ENCODE results near the gene NF2. TPM values are rescaled to one million over a fixed set of nuclear protein-coding genes. Genes with fewer than 3 reads are reported as not detected.

NF2 gene
- polyA plus RNA-seq, 2 of the 4 experiments (the other 2 are of a cell fraction): 14.4 to 23.7 TPM

- Histone ChIP-seq H3K4me1 (peaks cover 34% of the 10 kb centered on the region), H3K4me2 (no peak overlapping the region), H3K9me3 (no peaks in the 10 kb centered on the region), H3K4me3 (no peak overlapping the region), H3K27ac (no peak overlapping the region)
- ATAC-seq (no peak), DNase-seq (ENCODE audit: low read depth in 1 of 2, low spot score in 1 of 2) (no peak), FAIRE-seq (no peak)
- ChIA-PET POLR2A (no interaction called here), CTCF (interaction anchor here (0.9 to 2.0 kb wide), 4 partner anchors 16 to 625 kb away, joined by 3 to 5 read pairs (median 4); no protein-coding TSS in a partner anchor)
- TF ChIP-seq FOSL2 (IDR thresholded peaks at IDR 0.05) (no peak), FOSL2 (CRISPR knock-in tag; IDR thresholded peaks at IDR 0.05) (no peak), RFX5 (IDR thresholded peaks at IDR 0.05) (no peak), HOXB13 (CRISPR knock-in tag; IDR thresholded peaks at IDR 0.05; ENCODE audit: low read depth) (no peak), RARB (CRISPR knock-in tag; IDR thresholded peaks at IDR 0.05) (no peak), ELK1 (IDR thresholded peaks at IDR 0.05; ENCODE audit: low read depth, low read length) (no peak), KDM5A (IDR thresholded peaks at IDR 0.05) (no peak), MYC (IDR thresholded peaks at IDR 0.05; ENCODE audit: borderline replicate concordance, low read length) (no peak), ZFP36 (IDR thresholded peaks at IDR 0.05; ENCODE audit: borderline replicate concordance, partially characterized antibody) (no peak), MAFK (IDR thresholded peaks at IDR 0.05; ENCODE audit: partially characterized antibody) (no peak), HES2 (IDR thresholded peaks at IDR 0.05) (no peak), HDAC2 (IDR thresholded peaks at IDR 0.05) (no peak)
- 93% methylated on average over 6 of the region's 6 CpGs for WGBS (ENCODE audit: missing lambda C conversion rate)
Observed at GRCh38 chr22:29630987-29631386, 27.6 kb downstream of the NF2 start.

GRCh38 chr22:29631725-29632124, 28.3 kb downstream of the NF2 start:
- Histone ChIP-seq H3K4me2 (no peak overlapping the region), H3K4me1 (peaks cover 26% of the 10 kb centered on the region; the same call in 2 of the 3 replicates), H3K27ac (no peak overlapping the region), H3K4me3 (no peak overlapping the region), H3K9me3 (no peaks in the 10 kb centered on the region)
- WGBS (ENCODE audit: missing lambda C conversion rate): 100% methylated on average over 1 of the region's 1 CpG
- ChIA-PET CTCF (interaction anchor here (1.1 kb wide), 1 partner anchor 42 kb away, joined by 5 read pairs; no protein-coding TSS in a partner anchor), POLR2A (no interaction called here)
- DNase-seq (ENCODE audit: low read depth in 1 of 2, low spot score in 1 of 2) (no peak), ATAC-seq (no peak), FAIRE-seq (no peak)
- TF ChIP-seq USF2 (IDR thresholded peaks at IDR 0.05) (no peak), KDM5A (IDR thresholded peaks at IDR 0.05) (no peak), PBX3 (IDR thresholded peaks at IDR 0.05) (no peak), EHF (CRISPR knock-in tag; IDR thresholded peaks at IDR 0.05) (no peak)

GRCh38 chr22:29632672-29633071, 29.2 kb downstream of the NF2 start:
- FAIRE-seq: no peak
- no peak overlapping the region for H3K4me3 ChIP-seq
- TF ChIP-seq HEYL (CRISPR knock-in tag; IDR thresholded peaks at IDR 0.05) (no peak), RARB (CRISPR knock-in tag; IDR thresholded peaks at IDR 0.05) (no peak), PHF8 (IDR thresholded peaks at IDR 0.05; ENCODE audit: borderline replicate concordance, low read depth) (no peak)
- POLR2A ChIA-PET: no interaction called here
- WGBS (ENCODE audit: missing lambda C conversion rate): 86% methylated on average over 5 of the region's 5 CpGs
- H3K9me3 ChIP-seq: no peaks in the 10 kb centered on the region
- peaks cover 17% of the 10 kb centered on the region; the same call in 2 of the 3 replicates for H3K4me1 ChIP-seq
- H3K27ac ChIP-seq: no peak overlapping the region
- no peak for ATAC-seq
- no peak for DNase-seq (ENCODE audit: low read depth in 1 of 2, low spot score in 1 of 2)
- CTCF ChIA-PET: interaction anchor here (7.9 kb wide), 1 partner anchor 456 kb away, joined by 51 read pairs; no protein-coding TSS in a partner anchor
- H3K4me2 ChIP-seq: no peak overlapping the region

All from A549 (cell line).